Right atrium auricular region (tissue), 2 donors: ENCODE measurements around the gene SLC19A3. TPM values are rescaled to one million over a fixed set of nuclear protein-coding genes. Genes with fewer than 3 reads are reported as not detected.

Experiments used
- DNase-seq: peaks from one replicate; pipeline ENCODE4 v3.0.0-alpha.2; 2019; ENCODE audit warnings: low spot score
- H3K27ac ChIP-seq, 2 donors: fragments of 200-600 bp; sonication (generic); 1 replicate in 1 of 2; 2 replicates in 1 of 2; pipeline ENCODE4 v1.5.1; 2016 to 2019
- H3K27me3 ChIP-seq, 2 donors: fragments of 200-600 bp; sonication (generic); one replicate each; pipeline versions ENCODE4 v1.5.1 to v1.6.0; 2017 to 2019
- H3K36me3 ChIP-seq: fragments of 200-600 bp; sonication (generic); one replicate; pipeline ENCODE4 v1.5.1; 2016
- H3K4me1 ChIP-seq, 2 donors: fragments of 200-600 bp; sonication (generic); one replicate each; pipeline versions ENCODE4 v1.5.1 to v1.6.0; 2017 to 2019
- H3K4me3 ChIP-seq, 2 donors: fragments of 200-600 bp; sonication (generic); 1 replicate in 1 of 2; 2 replicates in 1 of 2; pipeline ENCODE4 v1.5.1; 2017 to 2019; ENCODE audit warnings: mild to moderate bottlenecking in 1 of 2, moderate library complexity in 1 of 2
- H3K9me3 ChIP-seq, 2 donors: fragments of 200-600 bp; sonication (generic); one replicate each; pipeline ENCODE4 v1.5.1; 2019
- CTCF ChIP-seq, 2 donors: fragments of 200-600 bp; sonication (generic); IDR thresholded peaks; one replicate each; pipeline ENCODE4 v1.5.1; 2019; ENCODE audit warnings: antibody characterized with exemption in 2 of 2
- total RNA-seq, 2 donors: library from RNA; depleted of rRNA; stranded (reverse); fragments of >200 nt; gene quantifications; one replicate each; pipeline ENCODE4 v1.1.0, GENCODE V29; 2016

The SLC19A3 gene
- total RNA-seq, 2 donors from 2014 or later = 1.0 to 3.5 TPM

DNA sequence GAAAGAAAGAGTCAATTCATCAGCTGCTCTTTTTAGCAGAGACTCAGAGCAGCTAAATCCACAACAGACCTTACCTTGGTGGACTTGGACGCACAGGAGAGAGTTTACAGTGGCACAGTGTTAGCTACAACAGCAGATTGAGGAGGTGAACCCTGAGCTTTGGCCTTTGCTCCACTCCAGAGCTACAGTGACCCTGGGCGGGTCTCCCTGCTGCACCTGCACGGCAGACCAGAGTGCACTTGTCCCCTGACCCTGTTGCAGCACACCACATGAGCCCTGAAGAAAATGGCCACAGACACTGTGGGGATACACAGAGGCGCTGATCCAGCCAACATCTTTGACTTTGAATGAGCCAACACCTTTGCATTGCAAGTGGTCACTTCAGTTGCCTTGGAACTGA lies 11.0 kb downstream of the SLC19A3 start:
- DNase-seq = no peak
- no peak overlapping the region for H3K27ac ChIP-seq
- no peaks in the 10 kb centered on the region for H3K36me3 ChIP-seq
- H3K27me3 ChIP-seq = no peaks in the 10 kb centered on the region
- H3K9me3 ChIP-seq = no peaks in the 10 kb centered on the region
- H3K4me1 ChIP-seq = no peaks in the 10 kb centered on the region
- H3K4me3 ChIP-seq = no peak overlapping the region
- no peak for TF ChIP-seq CTCF (IDR thresholded peaks at IDR 0.05)

DNA sequence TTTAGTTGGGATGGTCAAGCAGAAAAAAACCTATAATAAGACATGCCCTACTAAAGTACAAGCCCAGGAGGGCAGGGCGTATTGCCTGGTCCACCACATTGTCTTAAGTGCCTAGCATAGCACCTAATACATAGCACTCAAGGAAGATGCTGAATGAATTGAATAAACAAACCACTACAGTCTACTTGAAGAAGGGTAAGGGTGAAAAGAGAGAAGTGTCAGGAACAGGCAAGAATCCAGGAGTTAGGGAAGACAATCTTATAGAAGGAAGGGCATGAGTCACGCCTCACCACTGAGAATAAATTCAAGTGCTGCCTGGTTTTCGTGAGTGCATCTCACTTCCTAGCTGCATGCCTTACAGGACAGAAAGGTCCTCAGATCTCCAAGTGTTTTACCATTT lies 13.9 kb downstream of the SLC19A3 start:
- Histone ChIP-seq H3K27me3 (no peaks in the 10 kb centered on the region), H3K9me3 (no peaks in the 10 kb centered on the region), H3K4me1 (no peaks in the 10 kb centered on the region), H3K36me3 (no peaks in the 10 kb centered on the region), H3K27ac (no peak overlapping the region), H3K4me3 (no peak overlapping the region)
- TF ChIP-seq CTCF (IDR thresholded peaks at IDR 0.05) = no peak
- no peak for DNase-seq

- Histone ChIP-seq H3K4me1 (no peaks in the 10 kb centered on the region), H3K36me3 (no peaks in the 10 kb centered on the region), H3K9me3 (no peaks in the 10 kb centered on the region), H3K4me3 (no peak overlapping the region), H3K27me3 (no peaks in the 10 kb centered on the region), H3K27ac (no peak overlapping the region)
- DNase-seq = no peak
- no peak for TF ChIP-seq CTCF (IDR thresholded peaks at IDR 0.05)
Observed at GRCh38 chr2:227703280-227703732, 14.5 kb downstream of the SLC19A3 start.

- TF ChIP-seq CTCF (IDR thresholded peaks at IDR 0.05) = no peak
- H3K4me3 ChIP-seq = no peak overlapping the region
- H3K27ac ChIP-seq = no peak overlapping the region
- no peaks in the 10 kb centered on the region for H3K9me3 ChIP-seq
- no peaks in the 10 kb centered on the region for H3K4me1 ChIP-seq
- H3K36me3 ChIP-seq = no peaks in the 10 kb centered on the region
- H3K27me3 ChIP-seq = no peaks in the 10 kb centered on the region
- DNase-seq = no peak
Observed at GRCh38 chr2:227701556-227701955, 16.3 kb downstream of the SLC19A3 start.

GRCh38 chr2:227696990-227697679 lies 20.7 kb downstream of the SLC19A3 start:
- H3K4me3 ChIP-seq = no peak overlapping the region
- no peak overlapping the region for H3K27ac ChIP-seq
- H3K9me3 ChIP-seq = no peaks in the 10 kb centered on the region
- no peaks in the 10 kb centered on the region for H3K4me1 ChIP-seq
- no peaks in the 10 kb centered on the region for H3K36me3 ChIP-seq
- DNase-seq = no peak
- no peaks in the 10 kb centered on the region for H3K27me3 ChIP-seq
- TF ChIP-seq CTCF (IDR thresholded peaks at IDR 0.05) = no peak

- DNase-seq = no peak
- Histone ChIP-seq H3K27ac (no peak overlapping the region), H3K27me3 (no peaks in the 10 kb centered on the region), H3K36me3 (no peaks in the 10 kb centered on the region), H3K4me3 (no peak overlapping the region), H3K4me1 (no peaks in the 10 kb centered on the region), H3K9me3 (no peaks in the 10 kb centered on the region)
- TF ChIP-seq CTCF (IDR thresholded peaks at IDR 0.05) = no peak
Observed at GRCh38 chr2:227687189-227687588, 30.6 kb downstream of the SLC19A3 start.
